Measurements from ENCODE around the gene CTNNBIP1. TPM values are rescaled to one million over a fixed set of nuclear protein-coding genes. Genes with fewer than 3 reads are reported as not detected.

CTNNBIP1 gene
- polyA plus RNA-seq, 1 donor from 2014 or later = 69.3 TPM

GRCh38 chr1:9872430-9873165 is 37.5 kb downstream of the CTNNBIP1 start:
- H3K4me3 ChIP-seq (ENCODE audit: low read length) = no peak overlapping the region
- H2AFZ ChIP-seq (ENCODE audit: low read depth, low read length) = no peak overlapping the region
- TF ChIP-seq SMC3 (conservative IDR thresholded peaks at IDR 0.05; ENCODE audit: poor library complexity) (no peak), EP300 (conservative IDR thresholded peaks at IDR 0.05; ENCODE audit: poor library complexity, severe bottlenecking) (no peak), MXI1 (conservative IDR thresholded peaks at IDR 0.05; ENCODE audit: poor library complexity, severe bottlenecking) (no peak), TAF1 (IDR thresholded peaks at IDR 0.05; ENCODE audit: low read depth) (no peak), REST (IDR thresholded peaks at IDR 0.05; ENCODE audit: borderline replicate concordance) (no peak), RAD21 (conservative IDR thresholded peaks at IDR 0.05) (no peak)
- H3K36me3 ChIP-seq (ENCODE audit: insufficient read depth, low read length) = no peaks in the 10 kb centered on the region
- no peak overlapping the region for H3K9ac ChIP-seq (ENCODE audit: low read length)
- no peaks in the 10 kb centered on the region for H4K20me1 ChIP-seq (ENCODE audit: insufficient read depth)
- H3K27ac ChIP-seq (ENCODE audit: low read length) = no peak overlapping the region
- no peaks in the 10 kb centered on the region for H3F3A ChIP-seq (ENCODE audit: insufficient read depth, low read length, poor library complexity, severe bottlenecking)
- H3K9me3 ChIP-seq (ENCODE audit: low read length) = no peaks in the 10 kb centered on the region
- H3K9me2 ChIP-seq (ENCODE audit: insufficient read depth, low read length) = no peaks in the 10 kb centered on the region
- no peaks in the 10 kb centered on the region for H3K79me2 ChIP-seq (replicated peaks; ENCODE audit: insufficient read depth, low read length)
- H3K4me2 ChIP-seq (ENCODE audit: low read length) = no peak overlapping the region
- no peaks in the 10 kb centered on the region for H3K27me3 ChIP-seq (ENCODE audit: insufficient read depth, low read depth, low read length)

GRCh38 chr1:9871707-9872425 is 38.2 kb downstream of the CTNNBIP1 start:
- Histone ChIP-seq H3K9ac (ENCODE audit: low read length) (no peak overlapping the region), H3K9me3 (ENCODE audit: low read length) (no peaks in the 10 kb centered on the region), H3K4me2 (ENCODE audit: low read length) (no peak overlapping the region), H3F3A (ENCODE audit: insufficient read depth, low read length, poor library complexity, severe bottlenecking) (no peaks in the 10 kb centered on the region), H3K27me3 (ENCODE audit: insufficient read depth, low read depth, low read length) (no peaks in the 10 kb centered on the region), H3K36me3 (ENCODE audit: insufficient read depth, low read length) (no peaks in the 10 kb centered on the region), H3K79me2 (replicated peaks; ENCODE audit: insufficient read depth, low read length) (no peaks in the 10 kb centered on the region), H4K20me1 (ENCODE audit: insufficient read depth) (no peaks in the 10 kb centered on the region), H3K4me3 (ENCODE audit: low read length) (no peak overlapping the region), H3K27ac (ENCODE audit: low read length) (no peak overlapping the region), H3K9me2 (ENCODE audit: insufficient read depth, low read length) (no peaks in the 10 kb centered on the region), H2AFZ (ENCODE audit: low read depth, low read length) (no peak overlapping the region)
- no peak for TF ChIP-seq EP300 (conservative IDR thresholded peaks at IDR 0.05; ENCODE audit: poor library complexity, severe bottlenecking)
- no peak for TF ChIP-seq TAF1 (IDR thresholded peaks at IDR 0.05; ENCODE audit: low read depth)
- no peak for TF ChIP-seq EZH2 (IDR thresholded peaks at IDR 0.05; ENCODE audit: borderline replicate concordance, insufficient read depth, low read length, poor library complexity, severe bottlenecking)
- TF ChIP-seq POLR2AphosphoS5 (IDR thresholded peaks at IDR 0.05) = no peak
- no peak for TF ChIP-seq RAD21 (conservative IDR thresholded peaks at IDR 0.05)

GRCh38 chr1:9871021-9871420 is 39.0 kb downstream of the CTNNBIP1 start:
- no peak overlapping the region for H3K4me3 ChIP-seq (ENCODE audit: low read length)

More at GRCh38 chr1:9871021-9871420, 39.0 kb downstream of the CTNNBIP1 start:
- H3K9me3 ChIP-seq (ENCODE audit: low read length) = no peaks in the 10 kb centered on the region
- TF ChIP-seq MXI1 (conservative IDR thresholded peaks at IDR 0.05; ENCODE audit: poor library complexity, severe bottlenecking) = no peak
- TF ChIP-seq EZH2 (IDR thresholded peaks at IDR 0.05; ENCODE audit: borderline replicate concordance, insufficient read depth, low read length, poor library complexity, severe bottlenecking) = no peak
- TF ChIP-seq TAF1 (IDR thresholded peaks at IDR 0.05; ENCODE audit: low read depth) = no peak
- no peak for TF ChIP-seq CTCF (IDR thresholded peaks at IDR 0.05; ENCODE audit: poor library complexity, severe bottlenecking)
- no peak for TF ChIP-seq EP300 (conservative IDR thresholded peaks at IDR 0.05; ENCODE audit: poor library complexity, severe bottlenecking)
- TF ChIP-seq REST (IDR thresholded peaks at IDR 0.05; ENCODE audit: borderline replicate concordance) = no peak
- no peak for TF ChIP-seq RAD21 (conservative IDR thresholded peaks at IDR 0.05)
- no peak for TF ChIP-seq SMC3 (conservative IDR thresholded peaks at IDR 0.05; ENCODE audit: poor library complexity)
- TF ChIP-seq POLR2AphosphoS5 (IDR thresholded peaks at IDR 0.05) = no peak
- no peaks in the 10 kb centered on the region for H3K79me2 ChIP-seq (replicated peaks; ENCODE audit: insufficient read depth, low read length)
- H3F3A ChIP-seq (ENCODE audit: insufficient read depth, low read length, poor library complexity, severe bottlenecking) = no peaks in the 10 kb centered on the region
- no peaks in the 10 kb centered on the region for H3K36me3 ChIP-seq (ENCODE audit: insufficient read depth, low read length)
- H3K27me3 ChIP-seq (ENCODE audit: insufficient read depth, low read depth, low read length) = no peaks in the 10 kb centered on the region
- H3K9me2 ChIP-seq (ENCODE audit: insufficient read depth, low read length) = no peaks in the 10 kb centered on the region
- H4K20me1 ChIP-seq (ENCODE audit: insufficient read depth) = no peaks in the 10 kb centered on the region
- no peak overlapping the region for H3K27ac ChIP-seq (ENCODE audit: low read length)
- no peak overlapping the region for H3K9ac ChIP-seq (ENCODE audit: low read length)
- no peak overlapping the region for H2AFZ ChIP-seq (ENCODE audit: low read depth, low read length)
- no peak overlapping the region for H3K4me2 ChIP-seq (ENCODE audit: low read length)
